SK-N-SH (cell line): ENCODE measurements around the gene HTR2C. TPM values are rescaled to one million over a fixed set of nuclear protein-coding genes. Genes with fewer than 3 reads are reported as not detected.
A peak's percentile ranks its signal among the peaks of the same experiment; 100 is the strongest.

Source experiments
- CTCF ChIA-PET: fragments of 300-600, 350-600 bp; formaldehyde crosslinking; extraction: SDS; loops from one replicate; lab custom pipeline; 2021; lab: Yijun Ruan, JAX
- POLR2A ChIA-PET: fragments of 350-600 bp; sonication (Branson Sonifier 250); formaldehyde crosslinking; extraction: SDS; loops from one replicate; lab custom pipeline; 2020; ENCODE audit warnings: antibody characterized with exemption, inconsistent platforms; lab: Yijun Ruan, JAX
- DNase-seq: peaks from one replicate; pipeline ENCODE4 v3.0.0; 2012
- H2AFZ ChIP-seq: fragments of 200-600 bp; sonication (generic); 2 replicates; pipeline ENCODE4 v1.8.1; 2016; ENCODE audit warnings: antibody characterized with exemption, mild to moderate bottlenecking, low read depth
- H3F3A ChIP-seq: fragments of 200-600 bp; sonication (generic); replicated peaks from 2 replicates; pipeline ENCODE3; 2016; ENCODE audit warnings: antibody characterized with exemption, mild to moderate bottlenecking; ENCODE audit not compliant: insufficient read depth
- H3K27ac ChIP-seq, 2 experiments: fragments of 200-500 bp in 1 of 2; fragments of 200-600 bp in 1 of 2; sonication (Bioruptor generic) in 1 of 2; sonication (generic), shearing (Covaris generic) in 1 of 2; 2 replicates each; pipeline versions ENCODE4 v1.5.1 to v1.6.1; 2014 to 2016; ENCODE audit warnings: low read depth in 2 of 2, inconsistent platforms in 1 of 2, low read length in 1 of 2, mild to moderate bottlenecking in 1 of 2, mixed read lengths in 1 of 2
- H3K27me3 ChIP-seq: fragments of 200-600 bp; sonication (generic), shearing (Covaris generic); 2 replicates; pipeline ENCODE4 v1.6.1; 2016; ENCODE audit warnings: mixed run types; ENCODE audit not compliant: insufficient read depth
- H3K36me3 ChIP-seq, 2 experiments: fragments of 200-500 bp in 1 of 2; fragments of 200-600 bp in 1 of 2; sonication (Bioruptor generic) in 1 of 2; sonication (generic) in 1 of 2; replicated peaks in 1 of 2; 2 replicates each; pipeline versions ENCODE3 to v1.5.1; 2014 to 2016; ENCODE audit warnings: low read length in 1 of 2, mild to moderate bottlenecking in 1 of 2; ENCODE audit not compliant: insufficient read depth in 2 of 2, control insufficient read depth in 1 of 2
- H3K4me1 ChIP-seq, 2 experiments: fragments of 200-500 bp in 1 of 2; fragments of 200-600 bp in 1 of 2; sonication (Bioruptor generic) in 1 of 2; sonication (generic), shearing (Covaris generic) in 1 of 2; 2 replicates each; pipeline versions ENCODE4 v1.5.1 to v1.6.1; 2014 to 2016; ENCODE audit warnings: low read depth in 1 of 2, low read length in 1 of 2, mixed run types in 1 of 2; ENCODE audit not compliant: insufficient read depth in 2 of 2, control insufficient read depth in 1 of 2
- H3K4me2 ChIP-seq: fragments of 200-600 bp; sonication (generic), shearing (Covaris generic); 2 replicates; pipeline ENCODE4 v1.6.1; 2017; ENCODE audit warnings: mixed run types
- H3K4me3 ChIP-seq, 2 experiments: fragments of 200-500 bp in 1 of 2; fragments of 200-600 bp in 1 of 2; sonication (Bioruptor generic) in 1 of 2; sonication (generic), shearing (Covaris generic) in 1 of 2; 2 replicates each; pipeline versions ENCODE4 v1.5.1 to v1.8.1; 2014 to 2016; ENCODE audit warnings: low read depth in 2 of 2, inconsistent platforms in 1 of 2, low read length in 1 of 2, mild to moderate bottlenecking in 1 of 2, mixed read lengths in 1 of 2, moderate library complexity in 1 of 2
- H3K79me2 ChIP-seq: fragments of 200-600 bp; sonication (generic); 2 replicates; pipeline ENCODE4 v1.8.1; 2017; ENCODE audit warnings: mild to moderate bottlenecking; ENCODE audit not compliant: insufficient read depth
- H3K9ac ChIP-seq: fragments of 200-600 bp; sonication (generic); 2 replicates; pipeline ENCODE4 v1.6.1; 2017; ENCODE audit warnings: mixed run types
- H3K9me2 ChIP-seq: fragments of 200-600 bp; sonication (generic); 2 replicates; pipeline ENCODE4 v1.6.1; 2017; ENCODE audit warnings: mixed run types
- H3K9me3 ChIP-seq: fragments of 200-600 bp; sonication (generic); 2 replicates; pipeline ENCODE4 v1.6.1; 2017; ENCODE audit warnings: mixed run types, mild to moderate bottlenecking, moderate library complexity
- H4K20me1 ChIP-seq: fragments of 200-600 bp; sonication (generic); 2 replicates; pipeline ENCODE4 v1.6.1; 2017; ENCODE audit warnings: mild to moderate bottlenecking, mixed run types; ENCODE audit not compliant: insufficient read depth
- EP300 ChIP-seq, 2 experiments: IDR thresholded peaks; 2 replicates each; pipeline versions ENCODE4 v1.4.0 to v1.6.1; 2012; ENCODE audit warnings: borderline replicate concordance in 1 of 2, low read depth in 1 of 2, low read length in 1 of 2
- FOXJ3 ChIP-seq: sonication (generic); formaldehyde crosslinking; IDR thresholded peaks from 2 replicates; pipeline ENCODE4 v1.5.1; 2020; ENCODE audit warnings: mild to moderate bottlenecking, missing genetic modification reagents
- FOXM1 ChIP-seq: IDR thresholded peaks from 2 replicates; pipeline ENCODE4 v1.4.0; 2012; ENCODE audit warnings: low read depth, mild to moderate bottlenecking
- JUND ChIP-seq: IDR thresholded peaks from 2 replicates; pipeline ENCODE4 v1.4.0; 2012
- MXI1 ChIP-seq: IDR thresholded peaks from 2 replicates; pipeline ENCODE4 v1.6.1; 2012; ENCODE audit warnings: mild to moderate bottlenecking, low read depth, low read length, improper control_type of control experiment
- NFIC ChIP-seq: IDR thresholded peaks from 2 replicates; pipeline ENCODE4 v1.4.0; 2012; ENCODE audit warnings: borderline replicate concordance
- RAD21 ChIP-seq: IDR thresholded peaks from 2 replicates; pipeline ENCODE4 v1.6.1; 2012; ENCODE audit warnings: mild to moderate bottlenecking, low read length
- TCF12 ChIP-seq: IDR thresholded peaks from 2 replicates; pipeline ENCODE4 v1.4.0; 2012
- TEAD4 ChIP-seq: IDR thresholded peaks from 2 replicates; pipeline ENCODE4 v1.4.0; 2012; ENCODE audit warnings: mild to moderate bottlenecking, borderline replicate concordance; ENCODE audit not compliant: insufficient read depth
- WGBS: methylation state at CpG from one replicate; pipeline ENCODE4 v1.1.6; 2017; ENCODE audit warnings: low lambda C conversion rate; 5-methylcytosine and 5-hydroxymethylcytosine counted together
- polyA plus RNA-seq, 3 experiments: library from polyadenylated mRNA; depleted of rRNA; stranded (reverse); fragments of >200 nt; gene quantifications; 2 replicates each; pipeline ENCODE4 v1.2.3, GENCODE V29; 2012
- TF ChIP-seq, protein P1 (sequence below): IDR thresholded peaks from 2 replicates; pipeline ENCODE4 v1.4.0; 2012; ENCODE audit warnings: low read depth, borderline replicate concordance
- TF ChIP-seq, protein P2 (sequence below): IDR thresholded peaks from 2 replicates; pipeline ENCODE4 v1.6.1; 2012; ENCODE audit warnings: mild to moderate bottlenecking, low read depth, low read length, moderate library complexity
- TF ChIP-seq, protein P3 (sequence below): fragments of 200-600 bp; sonication (generic); IDR thresholded peaks from 2 replicates; pipeline ENCODE4 v1.6.1; 2017; ENCODE audit warnings: antibody characterized with exemption, mild to moderate bottlenecking, moderate library complexity
- TF ChIP-seq, protein P4 (sequence below): fragments of 150-350 bp; IDR thresholded peaks from 2 replicates; pipeline ENCODE4 v1.6.1; 2017; ENCODE audit warnings: antibody characterized with exemption, low read length, low read depth, borderline replicate concordance
- TF ChIP-seq, protein P5 (sequence below): fragments of 150-350 bp; IDR thresholded peaks from 2 replicates; pipeline ENCODE4 v1.6.1; 2016; ENCODE audit warnings: mild to moderate bottlenecking, low read depth, low read length

Gene HTR2C
- polyA plus RNA-seq, 1 of the 3 experiments (the other 2 are of a cell fraction) = 0.02 TPM

DNA sequence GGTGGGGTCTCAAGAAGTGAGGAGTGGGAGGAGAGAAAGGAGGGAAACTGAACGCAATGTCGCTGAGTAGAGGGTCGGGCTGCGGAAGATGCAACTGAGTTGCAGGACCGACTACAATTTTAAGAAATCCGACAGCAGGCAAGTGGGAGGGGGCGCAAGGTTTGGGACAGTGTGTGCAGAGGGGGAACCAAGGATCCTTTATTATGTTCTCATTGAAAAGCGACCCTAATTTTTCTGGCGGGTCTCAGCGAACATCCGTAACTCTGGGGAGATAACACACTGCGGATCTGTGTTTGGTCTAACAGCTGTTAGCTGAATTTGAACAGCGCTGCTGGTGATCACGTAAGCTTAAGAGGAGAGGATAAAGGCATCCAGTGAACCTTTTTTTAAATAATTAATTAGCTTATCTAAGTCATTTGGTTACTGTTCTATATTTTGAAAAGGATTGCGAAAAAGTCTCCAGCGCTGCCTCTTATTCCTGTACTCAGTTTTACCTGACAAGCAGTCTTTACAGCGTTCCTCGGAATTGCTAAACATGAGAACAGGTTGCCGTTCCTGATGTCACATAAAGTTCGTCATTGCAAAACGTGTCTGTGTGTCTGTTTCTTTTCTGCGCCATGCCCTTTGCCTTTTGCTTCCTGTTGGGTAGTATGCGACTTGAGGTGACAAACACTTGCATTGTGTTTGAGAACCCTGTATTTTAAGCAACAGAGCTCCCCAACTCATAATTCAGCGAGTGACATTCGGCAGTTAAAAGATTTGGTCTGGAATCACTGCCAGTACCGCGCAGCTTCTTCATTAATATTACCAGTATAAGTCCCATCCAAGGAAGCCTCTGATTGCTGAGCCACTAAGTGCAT is 1.3 kb downstream of the HTR2C start:
- no peaks in the 10 kb centered on the region for H3K9me3 ChIP-seq
- peak overlapping the region; percentile 73; the same call in 1 of the 2 replicates for H3K4me2 ChIP-seq
- no peak overlapping the region for H3K9ac ChIP-seq
- no peak overlapping the region for H3K27ac ChIP-seq
- H3K4me1 ChIP-seq = peaks cover 0 to 8% of the 10 kb centered on the region in 2 experiments; a peak in 1 of 4 replicates
- H3K79me2 ChIP-seq = no peaks in the 10 kb centered on the region
- no peaks in the 10 kb centered on the region for H3K9me2 ChIP-seq
- ChIA-PET POLR2A (interaction anchor here (0.6 kb wide), 1 partner anchor 134 kb away, joined by 3 read pairs; no protein-coding TSS in a partner anchor), CTCF (interaction anchor here (0.6 to 2.1 kb wide), 4 partner anchors 24 to 27 kb away, joined by 3 to 8 read pairs (median 4); no protein-coding TSS in a partner anchor)
- H3F3A ChIP-seq = no peaks in the 10 kb centered on the region
- peaks cover 63% of the 10 kb centered on the region for H3K27me3 ChIP-seq
- no peak for DNase-seq
- 5% methylated on average over 27 of the region's 27 CpGs for WGBS
- no peaks in the 10 kb centered on the region for H4K20me1 ChIP-seq
- no peak overlapping the region for H2AFZ ChIP-seq
- TF ChIP-seq, protein P1, sequence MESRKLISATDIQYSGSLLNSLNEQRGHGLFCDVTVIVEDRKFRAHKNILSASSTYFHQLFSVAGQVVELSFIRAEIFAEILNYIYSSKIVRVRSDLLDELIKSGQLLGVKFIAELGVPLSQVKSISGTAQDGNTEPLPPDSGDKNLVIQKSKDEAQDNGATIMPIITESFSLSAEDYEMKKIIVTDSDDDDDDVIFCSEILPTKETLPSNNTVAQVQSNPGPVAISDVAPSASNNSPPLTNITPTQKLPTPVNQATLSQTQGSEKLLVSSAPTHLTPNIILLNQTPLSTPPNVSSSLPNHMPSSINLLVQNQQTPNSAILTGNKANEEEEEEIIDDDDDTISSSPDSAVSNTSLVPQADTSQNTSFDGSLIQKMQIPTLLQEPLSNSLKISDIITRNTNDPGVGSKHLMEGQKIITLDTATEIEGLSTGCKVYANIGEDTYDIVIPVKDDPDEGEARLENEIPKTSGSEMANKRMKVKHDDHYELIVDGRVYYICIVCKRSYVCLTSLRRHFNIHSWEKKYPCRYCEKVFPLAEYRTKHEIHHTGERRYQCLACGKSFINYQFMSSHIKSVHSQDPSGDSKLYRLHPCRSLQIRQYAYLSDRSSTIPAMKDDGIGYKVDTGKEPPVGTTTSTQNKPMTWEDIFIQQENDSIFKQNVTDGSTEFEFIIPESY = no peak
- no peak for TF ChIP-seq NFIC
- H3K36me3 ChIP-seq = no peaks in the 10 kb centered on the region
- peak overlapping the region in 1 of 2 experiments; percentile 39; a peak in 2 of 4 replicates for H3K4me3 ChIP-seq

DNA sequence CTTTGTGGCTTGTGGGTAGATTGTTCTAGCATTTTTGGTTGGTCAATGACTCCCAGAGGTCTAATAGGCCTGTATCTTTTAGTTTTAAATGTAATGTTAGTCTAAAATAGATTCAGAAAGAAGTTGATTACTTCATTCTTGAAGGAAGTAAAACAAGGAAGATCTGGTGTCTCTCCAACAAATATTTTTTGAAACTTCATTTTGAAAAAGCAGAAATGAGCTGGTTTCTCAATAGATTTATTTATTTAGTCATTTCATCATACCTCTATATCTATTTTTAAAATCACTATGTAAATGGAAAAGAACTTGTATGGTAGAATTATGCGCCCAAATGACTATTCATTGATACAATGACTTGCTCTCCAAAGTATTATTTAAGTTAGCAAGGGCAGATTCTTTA is 7.2 kb downstream of the HTR2C start:
- TF ChIP-seq RAD21 (no peak), FOXJ3 (no peak), JUND (no peak), EP300 (IDR thresholded peaks at IDR 0.05; ENCODE audit: borderline replicate concordance in 1 of 2, low read depth in 1 of 2, low read length in 1 of 2) (no peak), TEAD4 (no peak), TCF12 (no peak), NFIC (no peak), FOXM1 (no peak), MXI1 (no peak)
- TF ChIP-seq, protein P2, sequence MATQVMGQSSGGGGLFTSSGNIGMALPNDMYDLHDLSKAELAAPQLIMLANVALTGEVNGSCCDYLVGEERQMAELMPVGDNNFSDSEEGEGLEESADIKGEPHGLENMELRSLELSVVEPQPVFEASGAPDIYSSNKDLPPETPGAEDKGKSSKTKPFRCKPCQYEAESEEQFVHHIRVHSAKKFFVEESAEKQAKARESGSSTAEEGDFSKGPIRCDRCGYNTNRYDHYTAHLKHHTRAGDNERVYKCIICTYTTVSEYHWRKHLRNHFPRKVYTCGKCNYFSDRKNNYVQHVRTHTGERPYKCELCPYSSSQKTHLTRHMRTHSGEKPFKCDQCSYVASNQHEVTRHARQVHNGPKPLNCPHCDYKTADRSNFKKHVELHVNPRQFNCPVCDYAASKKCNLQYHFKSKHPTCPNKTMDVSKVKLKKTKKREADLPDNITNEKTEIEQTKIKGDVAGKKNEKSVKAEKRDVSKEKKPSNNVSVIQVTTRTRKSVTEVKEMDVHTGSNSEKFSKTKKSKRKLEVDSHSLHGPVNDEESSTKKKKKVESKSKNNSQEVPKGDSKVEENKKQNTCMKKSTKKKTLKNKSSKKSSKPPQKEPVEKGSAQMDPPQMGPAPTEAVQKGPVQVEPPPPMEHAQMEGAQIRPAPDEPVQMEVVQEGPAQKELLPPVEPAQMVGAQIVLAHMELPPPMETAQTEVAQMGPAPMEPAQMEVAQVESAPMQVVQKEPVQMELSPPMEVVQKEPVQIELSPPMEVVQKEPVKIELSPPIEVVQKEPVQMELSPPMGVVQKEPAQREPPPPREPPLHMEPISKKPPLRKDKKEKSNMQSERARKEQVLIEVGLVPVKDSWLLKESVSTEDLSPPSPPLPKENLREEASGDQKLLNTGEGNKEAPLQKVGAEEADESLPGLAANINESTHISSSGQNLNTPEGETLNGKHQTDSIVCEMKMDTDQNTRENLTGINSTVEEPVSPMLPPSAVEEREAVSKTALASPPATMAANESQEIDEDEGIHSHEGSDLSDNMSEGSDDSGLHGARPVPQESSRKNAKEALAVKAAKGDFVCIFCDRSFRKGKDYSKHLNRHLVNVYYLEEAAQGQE = no peak
- TF ChIP-seq, protein P3, sequence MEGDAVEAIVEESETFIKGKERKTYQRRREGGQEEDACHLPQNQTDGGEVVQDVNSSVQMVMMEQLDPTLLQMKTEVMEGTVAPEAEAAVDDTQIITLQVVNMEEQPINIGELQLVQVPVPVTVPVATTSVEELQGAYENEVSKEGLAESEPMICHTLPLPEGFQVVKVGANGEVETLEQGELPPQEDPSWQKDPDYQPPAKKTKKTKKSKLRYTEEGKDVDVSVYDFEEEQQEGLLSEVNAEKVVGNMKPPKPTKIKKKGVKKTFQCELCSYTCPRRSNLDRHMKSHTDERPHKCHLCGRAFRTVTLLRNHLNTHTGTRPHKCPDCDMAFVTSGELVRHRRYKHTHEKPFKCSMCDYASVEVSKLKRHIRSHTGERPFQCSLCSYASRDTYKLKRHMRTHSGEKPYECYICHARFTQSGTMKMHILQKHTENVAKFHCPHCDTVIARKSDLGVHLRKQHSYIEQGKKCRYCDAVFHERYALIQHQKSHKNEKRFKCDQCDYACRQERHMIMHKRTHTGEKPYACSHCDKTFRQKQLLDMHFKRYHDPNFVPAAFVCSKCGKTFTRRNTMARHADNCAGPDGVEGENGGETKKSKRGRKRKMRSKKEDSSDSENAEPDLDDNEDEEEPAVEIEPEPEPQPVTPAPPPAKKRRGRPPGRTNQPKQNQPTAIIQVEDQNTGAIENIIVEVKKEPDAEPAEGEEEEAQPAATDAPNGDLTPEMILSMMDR = no peak
- TF ChIP-seq, protein P4, sequence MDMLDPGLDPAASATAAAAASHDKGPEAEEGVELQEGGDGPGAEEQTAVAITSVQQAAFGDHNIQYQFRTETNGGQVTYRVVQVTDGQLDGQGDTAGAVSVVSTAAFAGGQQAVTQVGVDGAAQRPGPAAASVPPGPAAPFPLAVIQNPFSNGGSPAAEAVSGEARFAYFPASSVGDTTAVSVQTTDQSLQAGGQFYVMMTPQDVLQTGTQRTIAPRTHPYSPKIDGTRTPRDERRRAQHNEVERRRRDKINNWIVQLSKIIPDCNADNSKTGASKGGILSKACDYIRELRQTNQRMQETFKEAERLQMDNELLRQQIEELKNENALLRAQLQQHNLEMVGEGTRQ = no peak
- TF ChIP-seq, protein P5, sequence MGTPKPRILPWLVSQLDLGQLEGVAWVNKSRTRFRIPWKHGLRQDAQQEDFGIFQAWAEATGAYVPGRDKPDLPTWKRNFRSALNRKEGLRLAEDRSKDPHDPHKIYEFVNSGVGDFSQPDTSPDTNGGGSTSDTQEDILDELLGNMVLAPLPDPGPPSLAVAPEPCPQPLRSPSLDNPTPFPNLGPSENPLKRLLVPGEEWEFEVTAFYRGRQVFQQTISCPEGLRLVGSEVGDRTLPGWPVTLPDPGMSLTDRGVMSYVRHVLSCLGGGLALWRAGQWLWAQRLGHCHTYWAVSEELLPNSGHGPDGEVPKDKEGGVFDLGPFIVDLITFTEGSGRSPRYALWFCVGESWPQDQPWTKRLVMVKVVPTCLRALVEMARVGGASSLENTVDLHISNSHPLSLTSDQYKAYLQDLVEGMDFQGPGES = no peak
- TF ChIP-seq, all 33 proteins: peak for 0
- H3K4me3 ChIP-seq = no peak overlapping the region
- H3F3A ChIP-seq = no peaks in the 10 kb centered on the region
- POLR2A ChIA-PET = no interaction called here
- no peaks in the 10 kb centered on the region for H3K4me1 ChIP-seq
- no peak overlapping the region for H3K9ac ChIP-seq
- peaks cover 4% of the 10 kb centered on the region; the same call in 1 of the 2 replicates for H3K27me3 ChIP-seq
- DNase-seq = no peak
- H4K20me1 ChIP-seq = no peaks in the 10 kb centered on the region
- H2AFZ ChIP-seq = no peak overlapping the region
- H3K9me2 ChIP-seq = no peaks in the 10 kb centered on the region
- no peaks in the 10 kb centered on the region for H3K79me2 ChIP-seq
- CTCF ChIA-PET = no interaction called here
- H3K36me3 ChIP-seq = no peaks in the 10 kb centered on the region
- no peak overlapping the region for H3K4me2 ChIP-seq
- WGBS = 41% methylated on average over 1 of the region's 1 CpG
- H3K27ac ChIP-seq = no peak overlapping the region
- H3K9me3 ChIP-seq = no peaks in the 10 kb centered on the region
